Left lung (tissue), 10 donors: ENCODE data around the gene DHDH. TPM values are rescaled to one million over a fixed set of nuclear protein-coding genes. Genes with fewer than 3 reads are reported as not detected.

Experiments
- ATAC-seq: fragments of 200-7000 bp; cut with Tn5 transposase; one replicate; pipeline ENCODE4 v1.9.1; 2020; ENCODE audit warnings: moderate library complexity
- DNase-seq, 4 donors: peaks; one replicate each; pipeline ENCODE4 v3.0.0-alpha.2; 2013 to 2020
- H3K27ac ChIP-seq, 2 donors: fragments of 200-600 bp; sonication (generic) in 1 of 2; one replicate each; pipeline versions ENCODE4 v1.5.0 to v1.8.0; 2020 to 2021
- H3K27me3 ChIP-seq, 2 donors: fragments of 200-600 bp; sonication (generic) in 1 of 2; one replicate each; pipeline versions ENCODE4 v1.5.0 to v1.8.0; 2020 to 2021
- H3K36me3 ChIP-seq, 2 donors: fragments of 200-600 bp; sonication (generic) in 1 of 2; one replicate each; pipeline versions ENCODE4 v1.5.0 to v1.8.0; 2020 to 2021
- H3K4me1 ChIP-seq, 2 donors: fragments of 200-600 bp; one replicate each; pipeline ENCODE4 v1.8.0; 2021
- H3K4me3 ChIP-seq, 2 donors: fragments of 200-600 bp; sonication (generic) in 1 of 2; one replicate each; pipeline versions ENCODE4 v1.5.0 to v1.8.0; 2020 to 2021; ENCODE audit warnings: mild to moderate bottlenecking in 1 of 2
- H3K9me3 ChIP-seq, 2 donors: fragments of 200-600 bp; sonication (generic) in 1 of 2; one replicate each; pipeline versions ENCODE4 v1.5.0 to v1.8.0; 2020 to 2021
- intact Hi-C, 2 donors: fragments of 100-400 bp; cut with DNase I; formaldehyde crosslinking; loops; one replicate each; pipeline versions ENCODE4 v1.11.2 to v1.14.2; 2022
- polyA plus RNA-seq, 6 donors: library from polyadenylated mRNA; unstranded; fragments of 120-200 nt; gene quantifications; one replicate each; pipeline ENCODE4 v1.2.1, GENCODE V29; 2013; ENCODE audit not compliant: insufficient read length in 6 of 6
- total RNA-seq, 2 donors: library from RNA; stranded (reverse); fragmentation: NEBNext Ultra II Directional; extraction: Animal tissue kit (Norgen Biotek cat#: 25700); gene quantifications; one replicate each; pipeline ENCODE4 v1.2.1, GENCODE V29; 2021
- TF ChIP-seq, protein P1 (sequence below), 2 donors: fragments of 200-600 bp; sonication (generic) in 1 of 2; IDR thresholded peaks; one replicate each; pipeline versions ENCODE4 v1.5.0 to v1.8.0; 2021; ENCODE audit warnings: antibody characterized with exemption in 2 of 2
- donor health status: DM: no; HTN: yes; CAD: no.
- donor health status: DM: no; HTN: no; CAD: no.

The DHDH gene
- total and polyA plus RNA-seq, 8 donors: 0.86 to 4.1 (median 2.2) TPM

DNA sequence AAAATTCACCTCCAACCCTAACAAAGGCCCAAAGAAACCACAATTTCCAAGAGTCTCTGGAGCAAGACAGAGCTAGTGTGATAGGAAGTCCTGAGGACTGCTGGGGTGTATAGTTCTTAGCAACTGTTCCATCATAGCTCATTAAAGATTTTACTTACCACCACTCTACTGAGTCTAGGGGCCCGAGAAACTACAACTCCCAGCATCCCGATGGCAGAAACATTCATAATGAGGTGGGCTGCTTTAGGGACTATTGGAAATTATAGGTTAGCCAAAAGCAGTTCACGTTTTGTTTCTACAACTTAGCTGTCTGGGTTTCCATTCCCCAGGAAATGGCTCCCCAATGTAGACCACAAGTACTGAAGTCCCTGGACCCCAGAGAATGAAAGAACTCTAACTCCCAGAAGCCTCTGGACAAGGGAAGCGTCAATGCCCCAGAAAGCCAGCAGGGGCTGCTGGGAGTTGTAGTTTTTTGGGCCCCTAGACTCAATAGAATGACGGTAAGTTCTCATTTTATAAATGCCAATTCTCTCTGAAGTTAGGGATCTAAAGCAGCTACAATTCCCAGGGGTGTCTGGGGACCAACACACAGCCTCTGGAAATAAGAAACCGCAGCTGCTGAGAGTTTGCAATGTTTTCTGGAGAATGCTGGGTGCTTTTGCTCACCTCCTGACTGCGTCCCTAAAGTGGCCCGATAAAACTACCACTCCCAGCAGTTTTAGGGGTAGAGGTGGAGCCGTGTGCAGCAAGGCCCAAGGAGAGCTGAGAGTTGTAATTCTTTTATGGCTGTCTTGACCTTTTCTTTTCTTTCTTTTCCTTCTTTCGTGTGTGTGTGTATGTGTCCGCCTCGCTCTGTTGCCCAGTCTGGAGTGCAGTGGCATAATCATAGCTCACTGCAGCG is 42.7 kb downstream of the DHDH start:
- ATAC-seq (no peak), DNase-seq (no peak)
- H3K9me3 ChIP-seq: no peaks in the 10 kb centered on the region
- H3K27me3 ChIP-seq: no peaks in the 10 kb centered on the region
- intact Hi-C loops: no loop called here
- TF ChIP-seq, protein P1, sequence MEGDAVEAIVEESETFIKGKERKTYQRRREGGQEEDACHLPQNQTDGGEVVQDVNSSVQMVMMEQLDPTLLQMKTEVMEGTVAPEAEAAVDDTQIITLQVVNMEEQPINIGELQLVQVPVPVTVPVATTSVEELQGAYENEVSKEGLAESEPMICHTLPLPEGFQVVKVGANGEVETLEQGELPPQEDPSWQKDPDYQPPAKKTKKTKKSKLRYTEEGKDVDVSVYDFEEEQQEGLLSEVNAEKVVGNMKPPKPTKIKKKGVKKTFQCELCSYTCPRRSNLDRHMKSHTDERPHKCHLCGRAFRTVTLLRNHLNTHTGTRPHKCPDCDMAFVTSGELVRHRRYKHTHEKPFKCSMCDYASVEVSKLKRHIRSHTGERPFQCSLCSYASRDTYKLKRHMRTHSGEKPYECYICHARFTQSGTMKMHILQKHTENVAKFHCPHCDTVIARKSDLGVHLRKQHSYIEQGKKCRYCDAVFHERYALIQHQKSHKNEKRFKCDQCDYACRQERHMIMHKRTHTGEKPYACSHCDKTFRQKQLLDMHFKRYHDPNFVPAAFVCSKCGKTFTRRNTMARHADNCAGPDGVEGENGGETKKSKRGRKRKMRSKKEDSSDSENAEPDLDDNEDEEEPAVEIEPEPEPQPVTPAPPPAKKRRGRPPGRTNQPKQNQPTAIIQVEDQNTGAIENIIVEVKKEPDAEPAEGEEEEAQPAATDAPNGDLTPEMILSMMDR (IDR thresholded peaks at IDR 0.05): no peak
- H3K4me1 ChIP-seq: peaks cover 0 to 5% of the 10 kb centered on the region in 2 donors
- no peak overlapping the region for H3K4me3 ChIP-seq
- H3K36me3 ChIP-seq: peaks cover 0 to 83% of the 10 kb centered on the region in 2 donors
- no peak overlapping the region for H3K27ac ChIP-seq

DNA sequence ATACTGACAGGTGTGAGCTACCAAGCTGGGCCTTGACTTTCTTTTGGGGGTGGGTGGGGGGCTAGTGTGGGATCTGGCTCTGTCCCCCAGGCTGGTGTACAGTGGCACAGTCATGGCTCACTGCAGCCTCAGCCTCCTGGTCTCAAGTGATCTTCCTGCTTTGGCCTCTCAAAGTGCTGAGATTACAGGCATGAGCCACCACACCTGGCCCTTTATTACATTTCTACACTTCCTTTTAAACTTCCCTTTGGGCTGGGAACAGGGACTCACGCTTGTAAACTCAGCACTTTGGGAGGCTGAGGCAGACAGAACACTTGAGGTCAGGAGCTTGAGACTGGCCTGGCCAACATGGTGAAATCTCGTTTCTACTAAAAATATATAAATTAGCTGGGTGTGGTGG is 43.6 kb downstream of the DHDH start:
- H3K36me3 ChIP-seq: peaks cover 0 to 83% of the 10 kb centered on the region in 2 donors

DNA sequence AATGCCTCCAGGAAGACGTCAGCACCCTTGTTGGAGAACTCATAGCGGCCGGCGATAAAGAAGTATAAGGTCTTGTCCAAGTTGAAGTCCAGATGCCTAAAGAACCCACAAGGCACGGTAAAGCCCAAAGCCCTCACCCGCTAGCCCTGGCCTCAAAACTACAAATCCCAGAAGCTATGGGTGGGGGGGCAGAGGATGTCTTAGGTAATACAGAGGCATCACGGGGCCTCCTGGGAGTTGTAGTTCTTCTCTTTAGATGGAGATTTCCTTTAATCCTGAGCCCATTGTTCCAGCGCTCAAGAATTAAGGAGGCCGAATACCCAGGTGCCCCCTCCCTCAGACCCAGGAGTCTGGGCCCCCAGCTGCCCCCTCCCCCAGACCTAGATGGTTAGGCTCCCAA is 48.8 kb downstream of the DHDH start:
- Histone ChIP-seq H3K27me3 (no peaks in the 10 kb centered on the region), H3K4me1 (peaks cover 0 to 5% of the 10 kb centered on the region in 2 donors), H3K4me3 (no peak overlapping the region), H3K27ac (no peak overlapping the region), H3K36me3 (peaks cover 0 to 86% of the 10 kb centered on the region in 2 donors), H3K9me3 (no peaks in the 10 kb centered on the region)
- ATAC-seq: no peak
- DNase-seq: no peak
- TF ChIP-seq, protein P1 (IDR thresholded peaks at IDR 0.05): no peak
- intact Hi-C loops: no loop called here

More for the DNA sequence above, 43.6 kb downstream of the DHDH start:
- no peak for ATAC-seq
- DNase-seq: no peak
- Histone ChIP-seq H3K27me3 (no peaks in the 10 kb centered on the region), H3K27ac (no peak overlapping the region), H3K9me3 (no peaks in the 10 kb centered on the region), H3K4me1 (peaks cover 0 to 5% of the 10 kb centered on the region in 2 donors), H3K4me3 (no peak overlapping the region)
- TF ChIP-seq, protein P1 (IDR thresholded peaks at IDR 0.05): no peak
- intact Hi-C loops: no loop called here

DNA sequence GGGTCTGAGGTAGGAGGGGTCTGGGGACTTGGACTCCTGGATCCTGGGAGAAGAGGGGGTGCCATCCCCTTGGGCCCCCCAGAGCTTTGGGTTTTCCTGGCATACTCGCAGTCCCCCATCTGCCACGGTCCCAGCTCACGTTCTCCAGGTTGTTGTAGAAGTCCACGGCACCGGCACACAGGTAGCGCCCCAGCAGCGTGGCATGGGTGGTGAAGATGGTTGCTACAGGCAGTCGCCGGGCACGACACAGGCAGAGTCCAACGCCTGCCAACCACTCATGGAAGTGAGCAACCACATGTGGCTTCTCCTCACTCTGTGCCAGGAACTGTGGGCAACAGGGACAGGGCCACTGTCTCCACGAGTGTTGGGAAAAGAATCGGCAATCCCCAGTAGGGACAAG is 52.2 kb downstream of the DHDH start:
- Histone ChIP-seq H3K27ac (no peak overlapping the region), H3K36me3 (peaks cover 0 to 97% of the 10 kb centered on the region in 2 donors), H3K4me3 (no peak overlapping the region), H3K4me1 (peaks cover 0 to 9% of the 10 kb centered on the region in 2 donors), H3K9me3 (no peaks in the 10 kb centered on the region), H3K27me3 (no peaks in the 10 kb centered on the region)
- intact Hi-C loops: no loop called here
- DNase-seq (no peak), ATAC-seq (no peak)
- TF ChIP-seq, protein P1 (IDR thresholded peaks at IDR 0.05): no peak

DNA sequence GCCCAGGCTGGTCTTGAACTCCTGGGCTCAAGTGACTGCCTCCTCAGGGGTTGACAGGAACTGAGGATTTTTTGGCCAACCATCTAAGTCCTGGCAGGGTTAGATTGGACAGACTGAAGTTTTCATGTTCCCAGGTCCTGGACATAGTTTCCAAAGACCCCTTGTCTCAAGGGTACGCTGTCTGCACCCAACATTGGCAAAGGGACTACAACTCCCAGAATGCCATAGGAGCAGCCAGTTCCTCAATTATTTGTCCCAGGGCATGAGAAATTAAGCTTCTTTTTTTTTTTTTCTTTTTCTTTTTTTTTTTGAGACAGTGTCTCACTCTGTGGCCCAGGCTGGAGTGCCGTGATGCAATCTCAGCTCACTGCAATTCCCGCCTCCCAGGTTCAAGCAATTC is 52.7 kb downstream of the DHDH start:
- ATAC-seq: no peak
- Histone ChIP-seq H3K36me3 (peaks cover 0 to 94% of the 10 kb centered on the region in 2 donors), H3K27me3 (no peaks in the 10 kb centered on the region), H3K4me3 (no peak overlapping the region), H3K27ac (no peak overlapping the region), H3K4me1 (peaks cover 2 to 14% of the 10 kb centered on the region in 2 donors), H3K9me3 (no peaks in the 10 kb centered on the region)
- TF ChIP-seq, protein P1 (IDR thresholded peaks at IDR 0.05): no peak
- DNase-seq: no peak
- intact Hi-C loops: no loop called here
